Hypothalamus (tissue), 51 donors: ENCODE data around the gene KCNH2.
A peak's percentile ranks its signal among the peaks of the same experiment; 100 is the strongest.

Experiments
- DNase-seq, 51 donors: peaks; one replicate each; lab custom pipeline; 2025; lab: John Stamatoyannopoulos, UW

KCNH2 gene

GRCh38 chr7:150962553-150963399 is 15.3 kb downstream of the KCNH2 start:
- peak in 34 of 51 donors; percentile 17 to 77 (median 41) for DNase-seq

- DNase-seq = no peak
These were observed 15.9 kb downstream of the KCNH2 start for GRCh38 chr7:150962290-150962552.

GRCh38 chr7:150961510-150962289 is 16.4 kb downstream of the KCNH2 start:
- DNase-seq = no peak

- no peak for DNase-seq
These were observed 18.1 kb downstream of the KCNH2 start for GRCh38 chr7:150959739-150960734.

- DNase-seq = no peak
These were observed 19.0 kb downstream of the KCNH2 start for GRCh38 chr7:150959081-150959480.

- DNase-seq = no peak
These were observed 19.5 kb downstream of the KCNH2 start for GRCh38 chr7:150958597-150958996.

- no peak for DNase-seq
These were observed 20.0 kb downstream of the KCNH2 start for GRCh38 chr7:150958062-150958552.

- DNase-seq = no peak
These were observed 20.7 kb downstream of the KCNH2 start for GRCh38 chr7:150957133-150958020.

GRCh38 chr7:150956395-150957132 is 21.6 kb downstream of the KCNH2 start:
- DNase-seq = no peak

GRCh38 chr7:150955519-150956394 is 22.4 kb downstream of the KCNH2 start:
- peak in 27 of 51 donors; percentile 4 to 67 (median 51) for DNase-seq

GRCh38 chr7:150954986-150955518 is 23.1 kb downstream of the KCNH2 start:
- no peak for DNase-seq

- DNase-seq = no peak
These were observed 23.7 kb downstream of the KCNH2 start for GRCh38 chr7:150954201-150954985.

- no peak for DNase-seq
These were observed 24.8 kb downstream of the KCNH2 start for GRCh38 chr7:150953061-150953997.

- no peak for DNase-seq
These were observed 25.6 kb downstream of the KCNH2 start for GRCh38 chr7:150952331-150953050.

- no peak for DNase-seq
These were observed 26.6 kb downstream of the KCNH2 start for GRCh38 chr7:150951521-150951920.
